ENCODE measurements around the gene IL25. TPM values are rescaled to one million over a fixed set of nuclear protein-coding genes. Genes with fewer than 3 reads are reported as not detected.

Gene IL25
- total and polyA plus RNA-seq, 2 of the 13 experiments (the other 11 are each of a cell fraction or from before 2014, with no cell fraction given): not detected

DNA sequence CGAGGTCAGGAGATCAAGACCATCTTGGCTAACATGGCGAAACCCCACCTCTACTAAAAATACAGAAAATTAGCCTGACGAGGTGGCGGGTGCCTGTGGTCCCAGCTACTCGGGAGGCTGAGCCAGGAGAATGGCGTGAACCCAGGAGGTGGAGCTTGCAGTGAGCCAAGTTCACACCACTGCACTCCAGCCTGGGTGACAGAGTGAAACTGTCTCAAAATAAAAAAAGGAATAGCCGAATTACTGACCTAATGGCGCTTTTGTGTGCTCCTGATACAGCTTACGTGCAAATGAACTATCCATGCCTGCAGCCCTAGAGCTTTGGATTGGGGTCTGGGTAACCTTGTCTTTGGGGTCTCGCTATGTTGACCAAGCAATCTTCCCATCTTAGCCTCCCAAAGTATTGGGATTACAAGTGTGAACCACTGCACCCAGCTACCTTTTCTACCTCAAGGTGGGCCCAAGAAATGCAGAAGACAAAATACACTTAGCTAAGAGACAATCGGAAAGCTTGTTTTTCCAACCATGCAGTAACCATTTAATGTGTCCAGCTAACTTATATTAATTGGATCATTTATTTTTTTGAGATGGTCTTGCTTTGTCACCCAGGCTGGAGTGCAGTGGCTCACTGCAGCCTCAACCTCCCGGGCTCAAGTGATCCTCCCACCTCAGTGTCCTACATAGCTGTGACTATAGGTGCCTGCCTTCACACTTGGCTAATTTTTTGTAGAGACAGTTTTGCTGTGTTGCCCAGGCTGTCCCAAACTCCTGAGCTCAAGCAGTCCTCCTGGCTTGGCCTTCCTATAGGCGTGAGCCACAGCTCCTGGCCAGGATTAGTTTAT is 45.9 kb upstream of the IL25 start (continued):
- TF ChIP-seq, protein P1, sequence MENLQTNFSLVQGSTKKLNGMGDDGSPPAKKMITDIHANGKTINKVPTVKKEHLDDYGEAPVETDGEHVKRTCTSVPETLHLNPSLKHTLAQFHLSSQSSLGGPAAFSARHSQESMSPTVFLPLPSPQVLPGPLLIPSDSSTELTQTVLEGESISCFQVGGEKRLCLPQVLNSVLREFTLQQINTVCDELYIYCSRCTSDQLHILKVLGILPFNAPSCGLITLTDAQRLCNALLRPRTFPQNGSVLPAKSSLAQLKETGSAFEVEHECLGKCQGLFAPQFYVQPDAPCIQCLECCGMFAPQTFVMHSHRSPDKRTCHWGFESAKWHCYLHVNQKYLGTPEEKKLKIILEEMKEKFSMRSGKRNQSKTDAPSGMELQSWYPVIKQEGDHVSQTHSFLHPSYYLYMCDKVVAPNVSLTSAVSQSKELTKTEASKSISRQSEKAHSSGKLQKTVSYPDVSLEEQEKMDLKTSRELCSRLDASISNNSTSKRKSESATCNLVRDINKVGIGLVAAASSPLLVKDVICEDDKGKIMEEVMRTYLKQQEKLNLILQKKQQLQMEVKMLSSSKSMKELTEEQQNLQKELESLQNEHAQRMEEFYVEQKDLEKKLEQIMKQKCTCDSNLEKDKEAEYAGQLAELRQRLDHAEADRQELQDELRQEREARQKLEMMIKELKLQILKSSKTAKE (CRISPR knock-in tag; IDR thresholded peaks at IDR 0.05; ENCODE audit: borderline replicate concordance): no peak
- no peak for TF ChIP-seq ZSCAN9 (CRISPR knock-in tag; IDR thresholded peaks at IDR 0.05; ENCODE audit: borderline replicate concordance)
- TF ChIP-seq, protein P2, sequence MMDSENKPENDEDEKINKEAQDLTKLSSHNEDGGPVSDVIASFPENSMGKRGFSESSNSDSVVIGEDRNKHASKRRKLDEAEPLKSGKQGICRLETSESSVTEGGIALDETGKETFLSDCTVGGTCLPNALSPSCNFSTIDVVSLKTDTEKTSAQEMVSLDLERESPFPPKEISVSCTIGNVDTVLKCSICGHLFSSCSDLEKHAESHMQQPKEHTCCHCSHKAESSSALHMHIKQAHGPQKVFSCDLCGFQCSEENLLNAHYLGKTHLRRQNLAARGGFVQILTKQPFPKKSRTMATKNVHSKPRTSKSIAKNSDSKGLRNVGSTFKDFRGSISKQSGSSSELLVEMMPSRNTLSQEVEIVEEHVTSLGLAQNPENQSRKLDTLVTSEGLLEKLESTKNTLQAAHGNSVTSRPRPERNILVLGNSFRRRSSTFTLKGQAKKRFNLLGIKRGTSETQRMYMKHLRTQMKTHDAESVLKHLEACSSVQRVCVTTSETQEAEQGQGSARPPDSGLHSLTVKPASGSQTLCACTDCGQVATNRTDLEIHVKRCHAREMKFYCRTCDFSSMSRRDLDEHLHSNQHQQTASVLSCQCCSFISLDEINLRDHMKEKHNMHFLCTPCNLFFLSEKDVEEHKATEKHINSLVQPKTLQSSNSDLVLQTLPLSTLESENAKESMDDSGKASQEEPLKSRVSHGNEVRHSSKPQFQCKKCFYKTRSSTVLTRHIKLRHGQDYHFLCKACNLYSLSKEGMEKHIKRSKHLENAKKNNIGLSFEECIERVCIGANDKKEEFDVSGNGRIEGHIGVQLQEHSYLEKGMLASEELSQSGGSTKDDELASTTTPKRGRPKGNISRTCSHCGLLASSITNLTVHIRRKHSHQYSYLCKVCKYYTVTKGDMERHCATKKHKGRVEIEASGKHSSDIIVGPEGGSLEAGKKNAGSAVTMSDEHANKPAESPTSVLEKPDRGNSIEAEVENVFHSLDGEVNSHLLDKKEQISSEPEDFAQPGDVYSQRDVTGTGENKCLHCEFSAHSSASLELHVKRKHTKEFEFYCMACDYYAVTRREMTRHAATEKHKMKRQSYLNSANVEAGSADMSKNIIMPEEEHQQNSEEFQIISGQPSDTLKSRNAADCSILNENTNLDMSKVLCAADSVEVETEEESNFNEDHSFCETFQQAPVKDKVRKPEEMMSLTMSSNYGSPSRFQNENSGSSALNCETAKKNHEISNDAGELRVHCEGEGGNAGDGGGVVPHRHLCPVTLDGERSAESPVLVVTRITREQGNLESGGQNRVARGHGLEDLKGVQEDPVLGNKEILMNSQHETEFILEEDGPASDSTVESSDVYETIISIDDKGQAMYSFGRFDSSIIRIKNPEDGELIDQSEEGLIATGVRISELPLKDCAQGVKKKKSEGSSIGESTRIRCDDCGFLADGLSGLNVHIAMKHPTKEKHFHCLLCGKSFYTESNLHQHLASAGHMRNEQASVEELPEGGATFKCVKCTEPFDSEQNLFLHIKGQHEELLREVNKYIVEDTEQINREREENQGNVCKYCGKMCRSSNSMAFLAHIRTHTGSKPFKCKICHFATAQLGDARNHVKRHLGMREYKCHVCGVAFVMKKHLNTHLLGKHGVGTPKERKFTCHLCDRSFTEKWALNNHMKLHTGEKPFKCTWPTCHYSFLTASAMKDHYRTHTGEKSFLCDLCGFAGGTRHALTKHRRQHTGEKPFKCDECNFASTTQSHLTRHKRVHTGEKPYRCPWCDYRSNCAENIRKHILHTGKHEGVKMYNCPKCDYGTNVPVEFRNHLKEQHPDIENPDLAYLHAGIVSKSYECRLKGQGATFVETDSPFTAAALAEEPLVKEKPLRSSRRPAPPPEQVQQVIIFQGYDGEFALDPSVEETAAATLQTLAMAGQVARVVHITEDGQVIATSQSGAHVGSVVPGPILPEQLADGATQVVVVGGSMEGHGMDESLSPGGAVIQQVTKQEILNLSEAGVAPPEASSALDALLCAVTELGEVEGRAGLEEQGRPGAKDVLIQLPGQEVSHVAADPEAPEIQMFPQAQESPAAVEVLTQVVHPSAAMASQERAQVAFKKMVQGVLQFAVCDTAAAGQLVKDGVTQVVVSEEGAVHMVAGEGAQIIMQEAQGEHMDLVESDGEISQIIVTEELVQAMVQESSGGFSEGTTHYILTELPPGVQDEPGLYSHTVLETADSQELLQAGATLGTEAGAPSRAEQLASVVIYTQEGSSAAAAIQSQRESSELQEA (CRISPR knock-in tag; IDR thresholded peaks at IDR 0.05; ENCODE audit: not compliant biosample characterization): no peak
- TF ChIP-seq, protein P3, sequence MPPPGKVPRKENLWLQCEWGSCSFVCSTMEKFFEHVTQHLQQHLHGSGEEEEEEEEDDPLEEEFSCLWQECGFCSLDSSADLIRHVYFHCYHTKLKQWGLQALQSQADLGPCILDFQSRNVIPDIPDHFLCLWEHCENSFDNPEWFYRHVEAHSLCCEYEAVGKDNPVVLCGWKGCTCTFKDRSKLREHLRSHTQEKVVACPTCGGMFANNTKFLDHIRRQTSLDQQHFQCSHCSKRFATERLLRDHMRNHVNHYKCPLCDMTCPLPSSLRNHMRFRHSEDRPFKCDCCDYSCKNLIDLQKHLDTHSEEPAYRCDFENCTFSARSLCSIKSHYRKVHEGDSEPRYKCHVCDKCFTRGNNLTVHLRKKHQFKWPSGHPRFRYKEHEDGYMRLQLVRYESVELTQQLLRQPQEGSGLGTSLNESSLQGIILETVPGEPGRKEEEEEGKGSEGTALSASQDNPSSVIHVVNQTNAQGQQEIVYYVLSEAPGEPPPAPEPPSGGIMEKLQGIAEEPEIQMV (CRISPR knock-in tag; IDR thresholded peaks at IDR 0.05; ENCODE audit: low read depth): 0 out of 2 replicates have a peak, but pooled peaks have one; percentile 22
- TF ChIP-seq CHCHD3 (CRISPR knock-in tag; IDR thresholded peaks at IDR 0.05): 0 out of 2 replicates have a peak, but pooled peaks have one; percentile 61
- TF ChIP-seq GTF3A (CRISPR knock-in tag; conservative IDR thresholded peaks at IDR 0.05): no peak
- TF ChIP-seq ARHGAP35 (CRISPR knock-in tag; IDR thresholded peaks at IDR 0.05; ENCODE audit: borderline replicate concordance): no peak
- TF ChIP-seq ZNF354B (CRISPR knock-in tag; IDR thresholded peaks at IDR 0.05): no peak; the same call in 1 of the 2 replicates
- no peak for TF ChIP-seq ZNF713 (CRISPR knock-in tag; IDR thresholded peaks at IDR 0.05)
- no peak; the same call in 1 of the 2 replicates for TF ChIP-seq MYNN (CRISPR knock-in tag; IDR thresholded peaks at IDR 0.05; ENCODE audit: low read depth)
- TF ChIP-seq GTF2F1 (IDR thresholded peaks at IDR 0.05; ENCODE audit: low read length): no peak
- TF ChIP-seq GLI4 (CRISPR knock-in tag; IDR thresholded peaks at IDR 0.05; ENCODE audit: borderline replicate concordance): no peak
- no peak for TF ChIP-seq PTBP1 (IDR thresholded peaks at IDR 0.05; ENCODE audit: low read depth, low read length, poor library complexity, severe bottlenecking)
- peak; percentile 12; the same call in 1 of the 2 replicates for TF ChIP-seq NFYC (CRISPR knock-in tag; IDR thresholded peaks at IDR 0.05)
- no peak for TF ChIP-seq FOXP1 (IDR thresholded peaks at IDR 0.05)
- TF ChIP-seq FOXP1 (CRISPR knock-in tag; IDR thresholded peaks at IDR 0.05): no peak

Measured in HepG2 (cell line).